Measurements from ENCODE around the gene SLC25A25.

Gene SLC25A25

DNA sequence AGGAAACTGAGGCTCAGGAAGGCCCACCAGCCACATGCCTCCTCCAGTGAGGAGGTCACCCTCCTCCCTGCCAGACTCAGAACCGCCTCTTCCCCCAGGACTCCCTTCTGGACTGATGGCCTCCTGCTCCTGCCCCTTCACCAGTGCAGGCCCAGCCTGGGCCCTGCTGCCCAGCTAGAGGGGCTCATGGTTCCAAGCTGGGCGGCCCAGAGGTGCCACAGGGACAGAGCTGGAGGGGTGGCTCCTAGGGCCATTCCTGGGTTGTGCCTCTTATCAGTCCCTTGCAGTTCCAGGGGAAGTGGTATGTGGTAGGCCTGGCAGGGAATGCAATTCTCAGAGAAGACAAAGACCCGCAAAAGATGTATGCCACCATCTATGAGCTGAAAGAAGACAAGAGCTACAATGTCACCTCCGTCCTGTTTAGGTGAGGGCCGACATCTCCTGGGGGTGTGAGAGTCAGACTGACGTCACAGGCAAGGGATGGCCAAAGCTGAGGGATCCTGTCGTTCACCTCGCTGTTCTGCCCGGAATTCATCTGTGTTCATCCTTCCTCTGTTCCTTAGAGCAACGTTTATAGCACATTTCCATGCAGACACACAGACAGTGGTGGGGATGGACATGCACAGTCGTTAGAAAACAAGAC lies 82.0 kb downstream of the SLC25A25 start:
- DNase-seq (ENCODE audit: low read depth) = no peak
- H3K4me3 ChIP-seq (ENCODE audit: low read depth, low read length) = no peak overlapping the region
- TF ChIP-seq, protein P1, sequence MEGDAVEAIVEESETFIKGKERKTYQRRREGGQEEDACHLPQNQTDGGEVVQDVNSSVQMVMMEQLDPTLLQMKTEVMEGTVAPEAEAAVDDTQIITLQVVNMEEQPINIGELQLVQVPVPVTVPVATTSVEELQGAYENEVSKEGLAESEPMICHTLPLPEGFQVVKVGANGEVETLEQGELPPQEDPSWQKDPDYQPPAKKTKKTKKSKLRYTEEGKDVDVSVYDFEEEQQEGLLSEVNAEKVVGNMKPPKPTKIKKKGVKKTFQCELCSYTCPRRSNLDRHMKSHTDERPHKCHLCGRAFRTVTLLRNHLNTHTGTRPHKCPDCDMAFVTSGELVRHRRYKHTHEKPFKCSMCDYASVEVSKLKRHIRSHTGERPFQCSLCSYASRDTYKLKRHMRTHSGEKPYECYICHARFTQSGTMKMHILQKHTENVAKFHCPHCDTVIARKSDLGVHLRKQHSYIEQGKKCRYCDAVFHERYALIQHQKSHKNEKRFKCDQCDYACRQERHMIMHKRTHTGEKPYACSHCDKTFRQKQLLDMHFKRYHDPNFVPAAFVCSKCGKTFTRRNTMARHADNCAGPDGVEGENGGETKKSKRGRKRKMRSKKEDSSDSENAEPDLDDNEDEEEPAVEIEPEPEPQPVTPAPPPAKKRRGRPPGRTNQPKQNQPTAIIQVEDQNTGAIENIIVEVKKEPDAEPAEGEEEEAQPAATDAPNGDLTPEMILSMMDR (IDR thresholded peaks at IDR 0.05; ENCODE audit: control insufficient read depth, extremely low read depth, insufficient read depth) = no peak

GRCh38 chr9:128150594-128151308 lies 82.7 kb downstream of the SLC25A25 start:
- TF ChIP-seq, protein P1 (IDR thresholded peaks at IDR 0.05; ENCODE audit: control insufficient read depth, extremely low read depth, insufficient read depth) = no peak
- no peak for DNase-seq (ENCODE audit: low read depth)
- no peak overlapping the region for H3K4me3 ChIP-seq (ENCODE audit: low read depth, low read length)

DNA sequence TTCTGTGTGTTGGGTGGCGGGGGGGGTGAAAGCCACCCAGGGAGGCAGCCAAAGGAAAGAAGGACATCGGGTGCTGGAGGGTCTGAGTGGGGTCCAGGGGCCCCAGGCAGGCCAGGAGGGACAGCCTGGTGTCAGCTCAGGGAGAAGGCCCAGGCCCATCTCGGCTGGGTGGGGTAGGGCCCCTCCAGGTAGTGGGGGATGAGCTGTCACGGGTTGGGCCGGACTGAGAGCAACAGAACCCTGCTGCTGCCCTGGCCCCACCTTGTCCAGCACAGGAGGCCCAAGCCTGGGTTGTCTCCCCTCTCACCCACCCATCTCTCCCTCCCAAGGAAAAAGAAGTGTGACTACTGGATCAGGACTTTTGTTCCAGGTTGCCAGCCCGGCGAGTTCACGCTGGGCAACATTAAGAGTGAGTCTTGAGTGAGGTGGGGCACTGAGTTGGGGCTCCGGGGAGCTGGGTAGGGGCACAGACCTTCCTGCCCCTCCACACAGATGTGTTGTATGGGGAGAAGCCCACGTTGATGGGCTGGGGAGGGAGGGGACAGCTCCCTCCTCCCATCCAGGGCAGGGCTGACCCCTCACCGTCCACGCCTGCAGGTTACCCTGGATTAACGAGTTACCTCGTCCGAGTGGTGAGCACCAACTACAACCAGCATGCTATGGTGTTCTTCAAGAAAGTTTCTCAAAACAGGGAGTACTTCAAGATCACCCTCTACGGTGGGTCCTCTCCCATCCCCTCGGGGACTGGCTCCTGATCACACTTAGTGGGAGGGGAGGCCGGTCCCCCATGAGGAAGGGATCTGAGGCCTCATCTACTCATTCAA lies 83.5 kb downstream of the SLC25A25 start:
- TF ChIP-seq, protein P1 (IDR thresholded peaks at IDR 0.05; ENCODE audit: control insufficient read depth, extremely low read depth, insufficient read depth) = no peak
- H3K4me3 ChIP-seq (ENCODE audit: low read depth, low read length) = no peak overlapping the region
- no peak for DNase-seq (ENCODE audit: low read depth)

GRCh38 chr9:128152133-128153059 lies 84.4 kb downstream of the SLC25A25 start:
- H3K4me3 ChIP-seq (ENCODE audit: low read depth, low read length) = no peak overlapping the region
- TF ChIP-seq, protein P1 (IDR thresholded peaks at IDR 0.05; ENCODE audit: control insufficient read depth, extremely low read depth, insufficient read depth) = no peak
- no peak for DNase-seq (ENCODE audit: low read depth)

DNA sequence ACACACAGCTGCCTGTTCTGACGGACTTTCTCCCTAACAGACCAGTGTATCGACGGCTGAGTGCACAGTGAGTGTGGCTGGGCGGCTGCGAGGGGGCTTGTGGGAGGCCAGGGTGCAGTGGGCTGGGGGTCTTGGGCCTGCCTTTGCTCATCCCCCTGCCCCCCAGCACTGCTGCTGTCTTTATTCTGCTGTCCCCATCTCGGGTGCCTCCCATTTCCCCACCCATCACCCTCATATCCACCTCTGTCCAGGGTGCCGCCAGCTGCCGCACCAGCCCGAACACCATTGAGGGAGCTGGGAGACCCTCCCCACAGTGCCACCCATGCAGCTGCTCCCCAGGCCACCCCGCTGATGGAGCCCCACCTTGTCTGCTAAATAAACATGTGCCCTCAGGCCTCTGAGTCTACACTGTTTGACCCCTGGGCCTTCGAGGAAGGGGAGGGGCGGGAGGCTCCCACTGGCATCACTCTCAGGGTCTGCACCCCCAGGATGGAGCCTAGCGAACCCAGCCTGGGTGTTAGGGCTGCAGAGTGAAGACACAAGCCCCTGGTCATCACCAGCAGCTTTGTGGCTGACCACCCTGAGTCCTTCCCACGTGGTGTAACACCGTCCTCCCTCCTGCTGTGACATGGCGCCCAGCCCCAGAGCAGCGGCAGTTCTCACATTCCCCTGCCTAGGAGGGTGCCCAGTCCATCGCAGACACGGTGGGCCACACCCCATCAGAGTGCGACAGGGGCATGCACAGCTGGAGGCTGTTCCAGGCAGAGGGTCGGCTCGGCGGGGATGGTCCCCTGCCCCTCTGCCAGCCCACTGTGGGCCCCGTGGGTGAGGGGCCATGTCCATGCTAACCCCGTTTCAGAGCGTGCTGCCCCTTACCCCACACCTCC lies 85.3 kb downstream of the SLC25A25 start:
- no peak for DNase-seq (ENCODE audit: low read depth)
- TF ChIP-seq, protein P1 (IDR thresholded peaks at IDR 0.05; ENCODE audit: control insufficient read depth, extremely low read depth, insufficient read depth) = no peak
- no peak overlapping the region for H3K4me3 ChIP-seq (ENCODE audit: low read depth, low read length)
